ENCODE results near the gene DLG2. TPM values are rescaled to one million over a fixed set of nuclear protein-coding genes. Genes with fewer than 3 reads are reported as not detected.
"Not testable (repeated sequence)": the region's sequence is repeated elsewhere in the genome, so short reads cannot be mapped to it uniquely, and the experiment has no call there.

Gene DLG2
- 10 to 100 TPM in 2 of 3 donors, 1 to 10 TPM in 1; 9.9 to 11.8 (median 10.1) TPM for polyA plus RNA-seq (ENCODE audit: insufficient read length in 3 of 3)
- long read RNA-seq, donor 1, partial matches to known transcripts: 68 of 109 reads
- long read RNA-seq, donor 1, other reads (novel, unspliced or antisense): 41 of 109 reads
- long read RNA-seq, donor 2: 0 reads
- long read RNA-seq, donor 3: 0 reads
- long read RNA-seq, donor 4, partial matches to known transcripts: 39 of 90 reads
- long read RNA-seq, donor 4, other reads (novel, unspliced or antisense): 51 of 90 reads
- long read RNA-seq, donor 5: 0 reads
- long read RNA-seq, donor 6, partial matches to known transcripts: 0 of 1 reads
- long read RNA-seq, donor 6, other reads (novel, unspliced or antisense): 0 of 1 reads
- long read RNA-seq, donor 7: 0 reads
- long read RNA-seq, donor 8: 0 reads
- long read RNA-seq, donor 9, partial matches to known transcripts: 23 of 48 reads
- long read RNA-seq, donor 9, other reads (novel, unspliced or antisense): 25 of 48 reads
- long read RNA-seq, donor 10: 0 reads
- long read RNA-seq, donor 11: 0 reads
- long read RNA-seq, donor 12: 0 reads
- long read RNA-seq, donor 13: 0 reads
- long read RNA-seq, donor 14: 0 reads
- long read RNA-seq, donor 15: 0 reads
- long read RNA-seq, donor 16, partial matches to known transcripts: 91 of 214 reads
- long read RNA-seq, donor 16, other reads (novel, unspliced or antisense): 123 of 214 reads

DNA sequence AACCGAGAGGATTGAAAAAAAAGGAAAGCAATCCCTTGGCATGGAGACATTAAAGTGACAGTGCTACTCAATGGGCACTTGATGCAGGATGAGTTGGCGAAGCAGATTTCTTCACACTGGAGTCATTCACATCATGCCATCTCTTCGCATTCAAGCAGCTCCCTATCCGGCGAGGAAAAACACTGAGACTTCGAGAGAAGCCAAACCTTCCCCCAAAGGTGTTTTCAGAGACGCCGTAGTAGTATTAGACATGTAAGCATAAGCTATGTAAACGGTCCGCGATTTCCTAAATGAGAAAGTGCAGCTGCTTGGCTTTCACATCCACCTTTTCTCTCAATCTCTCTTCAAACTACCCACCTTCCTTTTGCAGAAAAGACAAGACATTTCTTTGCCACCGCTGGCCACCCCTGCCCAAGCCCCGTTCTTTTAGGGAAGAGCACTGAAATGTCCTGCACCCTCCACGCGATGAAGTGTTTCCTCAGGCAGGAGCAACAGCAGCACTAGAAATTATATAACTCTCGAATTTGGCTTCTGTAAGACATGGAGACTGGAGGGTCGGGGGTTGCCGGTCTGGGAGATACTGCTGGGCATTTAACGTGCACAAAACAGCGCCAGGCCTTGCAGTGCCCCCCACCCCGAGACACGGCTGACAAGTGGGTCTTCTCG, at the start of gene DLG2:
TSS of gene DLG2 (minus strand) at position 13 of the 666 bp plus-strand sequence.
- peak in 3 of 11 donors; percentile 23 to 47 (median 24) for DNase-seq (ENCODE audit: extremely low read depth in 1 of 11, low read depth in 9 of 11, low spot score in 4 of 11)

DNA sequence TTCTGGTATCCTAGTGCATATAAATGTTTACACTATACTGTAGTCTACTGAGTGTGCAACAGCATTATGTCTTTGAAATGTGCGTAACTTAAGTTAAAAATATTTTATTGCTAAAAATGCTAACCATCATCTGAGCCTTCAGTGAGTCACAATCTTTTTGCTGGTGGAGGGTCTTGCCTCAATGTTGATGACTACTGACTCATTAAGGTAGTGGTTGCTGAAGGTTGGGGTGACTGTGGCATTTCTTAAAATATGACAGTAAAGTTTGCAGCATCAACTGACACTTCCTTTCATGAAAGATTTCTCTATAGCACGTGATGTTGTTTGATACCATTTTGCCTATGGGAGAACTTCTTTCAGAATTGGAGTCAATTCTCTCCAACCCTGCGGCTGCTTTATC, 46.2 kb upstream of the DLG2 start:
- DNase-seq (ENCODE audit: extremely low read depth in 1 of 11, low read depth in 9 of 11, low spot score in 4 of 11): no peak

DNA sequence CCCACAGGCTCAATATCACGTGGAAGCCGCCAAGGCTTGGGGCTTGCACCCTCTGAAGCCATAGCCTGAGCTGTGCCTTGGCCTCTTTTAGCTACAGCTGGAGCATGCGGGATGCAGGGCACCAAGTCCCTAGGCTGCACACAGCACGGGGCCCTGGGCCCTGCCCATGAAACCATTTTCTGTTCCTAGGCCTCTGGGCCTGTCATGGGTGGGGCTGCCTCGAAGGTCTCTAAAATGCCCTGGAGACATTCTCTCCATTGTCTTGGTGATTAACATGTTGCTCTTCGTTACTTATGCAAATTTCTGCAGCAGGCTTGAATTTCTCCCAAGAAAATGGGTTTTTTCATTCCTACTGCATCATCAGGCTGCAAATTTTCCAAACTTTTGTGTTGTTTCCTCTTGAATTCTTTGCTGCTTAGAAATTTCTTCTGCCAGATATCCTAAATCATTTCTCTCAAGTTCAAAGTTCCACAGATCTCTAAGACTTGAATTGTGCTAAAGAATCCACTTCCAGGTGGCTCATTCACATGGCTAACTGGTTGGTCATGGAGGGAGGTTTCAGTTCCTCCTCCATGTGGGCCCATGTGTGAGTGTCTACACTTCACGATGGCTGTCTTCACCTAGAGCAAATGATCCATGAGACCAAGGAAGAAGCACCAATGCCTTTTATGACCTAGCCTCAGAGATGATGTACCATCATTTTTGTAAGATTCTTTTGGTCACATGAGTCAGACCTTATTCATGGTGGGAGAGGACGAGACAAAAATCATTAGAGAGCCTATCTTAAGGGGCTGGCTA, 45.2 kb upstream of the DLG2 start:
- DNase-seq (ENCODE audit: extremely low read depth in 1 of 11, low read depth in 9 of 11, low spot score in 4 of 11): no peak

DNA sequence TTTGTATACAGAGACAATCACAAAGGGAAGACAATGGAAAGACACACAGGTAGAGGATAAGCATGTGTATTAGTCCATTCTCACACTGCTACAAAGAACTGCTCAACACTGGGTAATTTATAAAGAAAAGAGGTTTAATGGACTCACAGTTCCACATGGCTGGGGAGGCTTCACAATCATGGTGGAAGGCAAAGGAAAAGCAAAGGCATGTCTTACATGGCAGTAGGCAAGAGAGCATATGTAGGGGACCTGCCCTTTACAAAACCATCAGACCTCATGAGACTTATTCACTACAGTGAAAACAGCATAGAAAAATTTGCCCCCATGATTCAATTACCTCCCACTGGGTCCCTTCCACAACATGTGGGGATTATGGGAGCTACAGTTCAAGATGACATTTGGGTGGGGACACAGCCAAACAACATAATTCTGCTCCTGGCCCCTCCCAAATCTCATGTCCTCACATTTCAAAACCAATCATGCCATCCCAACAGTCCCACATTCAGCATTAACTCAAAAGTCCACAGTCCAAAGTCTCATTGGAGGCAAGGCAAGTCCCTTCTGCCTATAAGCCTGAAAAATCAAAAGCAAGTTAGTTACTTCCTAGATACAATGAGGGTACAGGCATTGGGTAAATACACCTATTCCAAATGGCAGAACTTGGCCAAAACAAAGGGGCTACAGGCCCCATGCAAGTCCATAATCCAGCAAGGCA, 44.0 kb upstream of the DLG2 start:
- not testable (repeated sequence) for DNase-seq (ENCODE audit: extremely low read depth in 1 of 11, low read depth in 9 of 11, low spot score in 4 of 11)

DNA sequence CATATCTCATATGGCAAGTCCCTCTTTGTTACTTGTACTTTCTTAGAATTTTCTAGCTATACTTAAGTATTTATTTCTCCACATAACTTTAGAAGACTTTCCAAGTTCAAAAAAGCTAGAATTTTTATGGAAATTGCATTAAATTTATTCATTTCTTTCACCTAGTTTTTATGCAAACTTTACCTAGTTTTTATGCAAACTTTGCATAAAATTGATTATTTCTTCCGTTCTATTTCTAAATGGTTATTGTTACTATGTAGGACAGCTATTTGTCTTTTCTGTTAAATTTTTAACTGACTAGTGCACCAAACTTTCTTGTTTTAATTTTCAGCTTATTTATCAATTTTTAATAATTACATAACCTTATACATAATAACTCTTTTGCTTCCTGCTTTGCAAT, 41.0 kb upstream of the DLG2 start:
- no peak for DNase-seq (ENCODE audit: extremely low read depth in 1 of 11, low read depth in 9 of 11, low spot score in 4 of 11)

DNA sequence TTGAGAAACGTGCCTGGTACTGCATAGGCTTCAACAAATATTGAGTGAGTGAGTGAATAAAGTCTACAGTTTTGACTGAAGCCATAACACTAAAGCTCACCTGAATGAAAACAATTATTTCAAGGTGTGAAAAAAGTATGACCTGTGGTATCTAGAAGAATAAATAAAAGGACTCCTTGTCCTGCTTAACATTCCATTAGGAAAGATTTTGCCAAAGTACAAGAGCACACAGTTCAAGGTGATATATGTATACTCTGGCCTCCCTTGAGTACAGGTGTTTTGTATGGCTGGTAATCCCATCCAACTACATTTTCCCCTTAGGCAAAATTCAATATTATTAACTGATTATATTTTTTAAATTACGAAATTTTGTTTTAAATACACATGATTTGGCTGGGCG, 39.5 kb upstream of the DLG2 start:
- DNase-seq (ENCODE audit: extremely low read depth in 1 of 11, low read depth in 9 of 11, low spot score in 4 of 11): no peak

DNA sequence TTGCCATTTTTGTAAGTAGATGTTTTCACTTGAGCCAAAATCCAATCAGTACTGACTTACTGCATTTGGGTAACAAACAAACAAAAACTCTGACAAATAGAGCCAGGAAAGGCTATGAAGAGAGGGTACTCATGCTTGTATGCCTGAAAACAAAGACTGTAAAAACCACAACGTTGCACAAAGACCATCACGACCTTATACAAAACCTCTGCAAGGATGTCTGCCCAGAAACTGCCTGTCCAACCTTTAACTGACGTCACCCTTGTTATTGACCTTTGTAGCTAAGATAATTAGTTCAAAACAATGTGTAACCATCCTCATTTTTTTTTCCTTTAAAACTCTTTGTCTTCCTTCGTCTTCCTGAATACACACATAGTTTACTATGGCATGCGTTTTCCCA, 38.6 kb upstream of the DLG2 start:
- DNase-seq (ENCODE audit: extremely low read depth in 1 of 11, low read depth in 9 of 11, low spot score in 4 of 11): no peak

DNA sequence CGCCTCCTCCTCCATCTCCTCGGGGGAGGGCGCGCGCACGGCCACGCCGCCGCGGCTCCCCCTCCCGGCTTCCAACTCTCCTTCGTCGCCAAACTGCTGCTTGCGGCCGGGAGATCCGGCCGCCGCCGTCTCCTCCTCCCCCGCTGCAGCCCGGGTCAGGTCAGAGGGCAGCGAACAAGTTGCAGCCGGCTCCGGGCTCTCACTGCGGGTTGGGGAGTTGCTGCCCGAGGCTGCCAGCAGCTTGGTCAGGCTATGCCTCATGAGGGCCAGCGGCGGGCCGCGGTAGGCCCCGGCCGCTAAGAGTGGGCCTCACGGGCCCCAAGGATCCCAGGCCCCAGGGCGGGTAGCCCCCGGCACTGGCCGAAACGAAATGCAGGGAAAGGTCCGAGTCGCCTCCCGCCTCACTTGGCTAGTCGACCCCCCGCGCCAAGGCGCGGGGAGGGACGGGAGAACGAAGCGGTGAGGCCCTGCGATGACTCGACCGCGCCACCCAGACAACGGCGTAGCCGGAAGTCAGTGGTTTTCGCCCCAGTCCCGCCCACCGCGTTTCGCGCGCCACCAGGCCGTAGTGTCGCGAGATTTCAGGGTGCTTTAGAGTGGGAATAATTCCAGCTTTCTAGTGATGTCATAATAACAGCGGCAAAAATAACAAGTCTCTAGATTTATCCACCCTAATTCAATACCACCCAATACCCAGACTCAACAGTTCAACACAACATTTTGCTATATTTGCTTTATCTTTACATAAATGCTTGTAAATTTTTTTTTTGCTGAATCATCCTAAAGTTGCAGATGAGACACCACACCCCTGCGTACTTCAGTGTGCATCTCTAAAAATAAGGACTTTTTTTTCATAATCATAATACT, 37.7 kb upstream of the DLG2 start, which contains the start of gene CREBZF:
TSS of gene CREBZF (minus strand) at position 515 of the 867 bp plus-strand sequence. CDS start at position 261, 254 bp downstream.
- peak; percentile 88 to 95 (median 93) for DNase-seq (ENCODE audit: extremely low read depth in 1 of 11, low read depth in 9 of 11, low spot score in 4 of 11)

DNA sequence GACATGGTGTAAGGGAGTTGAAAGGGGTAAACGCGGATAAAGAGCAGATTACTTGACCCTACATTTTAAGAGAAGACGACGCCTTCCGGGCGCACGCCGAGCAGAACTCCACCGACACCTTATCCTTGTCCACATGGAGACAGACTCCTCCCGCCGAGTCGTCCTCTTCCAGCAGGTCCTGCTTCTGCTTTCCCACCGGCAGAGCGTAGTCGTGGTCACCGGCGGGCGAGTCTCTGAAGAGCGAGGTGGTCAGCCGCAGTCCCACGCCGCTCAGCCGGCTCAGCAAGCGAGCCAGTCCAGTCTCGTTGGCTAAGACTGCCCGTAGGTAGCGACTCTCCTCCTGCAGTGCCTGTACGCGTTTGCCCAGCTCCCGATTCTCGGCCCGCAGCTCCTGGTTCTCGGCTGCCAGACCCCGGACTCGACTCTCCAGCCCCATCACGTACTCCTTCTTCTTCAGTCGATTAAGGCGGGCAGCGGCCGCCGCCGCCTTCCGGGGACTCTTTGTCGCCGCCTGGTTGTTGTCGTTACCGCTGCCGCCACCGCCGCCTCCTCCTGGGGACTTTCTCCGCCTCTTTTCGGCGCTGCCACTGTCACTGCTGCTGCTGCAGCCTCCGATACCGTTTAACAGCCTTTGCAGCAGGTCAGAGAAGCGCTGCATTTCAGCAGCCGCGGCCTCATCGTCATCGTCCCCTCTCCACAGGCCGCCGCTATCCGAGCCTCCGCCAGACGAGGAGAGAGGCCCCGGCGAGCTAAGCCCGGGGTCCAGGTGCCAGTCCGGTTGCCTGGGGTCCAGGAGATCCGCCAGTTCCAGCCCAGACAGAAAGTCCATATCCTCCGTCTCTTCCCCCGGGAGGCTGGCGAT, 36.8 kb upstream of the DLG2 start:
- DNase-seq (ENCODE audit: extremely low read depth in 1 of 11, low read depth in 9 of 11, low spot score in 4 of 11): peak in 9 of 11 donors; percentile 68 to 77 (median 71)

DNA sequence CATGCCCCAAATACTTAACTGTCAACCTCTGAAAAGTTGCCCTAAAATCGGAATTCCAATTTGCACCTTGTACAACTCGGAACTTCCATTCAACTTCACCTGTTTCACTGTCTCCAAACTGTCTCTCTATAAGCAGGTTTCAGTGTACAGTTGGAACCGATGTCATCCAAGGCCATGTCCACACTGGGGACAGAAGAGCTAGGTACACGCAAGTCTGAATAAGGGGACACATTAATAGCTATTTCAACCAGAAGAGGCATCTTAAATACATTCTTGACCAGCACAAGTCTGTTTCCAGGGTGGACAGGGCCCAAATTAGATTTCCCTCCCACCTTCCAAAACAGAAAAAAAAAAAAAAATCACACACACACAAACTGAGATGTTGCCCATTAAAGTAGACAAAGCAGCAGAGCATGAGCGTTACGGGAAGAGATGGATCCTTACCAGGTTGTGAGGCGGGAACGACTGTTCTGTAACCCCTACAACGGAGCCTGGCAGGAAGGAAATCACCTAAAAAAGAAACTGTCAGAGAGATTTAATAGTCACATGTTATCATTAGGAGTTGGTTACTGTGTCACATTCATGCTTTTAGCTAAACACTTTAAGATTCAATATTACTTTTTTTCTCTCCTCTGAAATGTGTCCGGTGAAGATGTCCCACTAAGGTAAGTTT, 36.1 kb upstream of the DLG2 start:
- DNase-seq (ENCODE audit: extremely low read depth in 1 of 11, low read depth in 9 of 11, low spot score in 4 of 11): no peak

DNA sequence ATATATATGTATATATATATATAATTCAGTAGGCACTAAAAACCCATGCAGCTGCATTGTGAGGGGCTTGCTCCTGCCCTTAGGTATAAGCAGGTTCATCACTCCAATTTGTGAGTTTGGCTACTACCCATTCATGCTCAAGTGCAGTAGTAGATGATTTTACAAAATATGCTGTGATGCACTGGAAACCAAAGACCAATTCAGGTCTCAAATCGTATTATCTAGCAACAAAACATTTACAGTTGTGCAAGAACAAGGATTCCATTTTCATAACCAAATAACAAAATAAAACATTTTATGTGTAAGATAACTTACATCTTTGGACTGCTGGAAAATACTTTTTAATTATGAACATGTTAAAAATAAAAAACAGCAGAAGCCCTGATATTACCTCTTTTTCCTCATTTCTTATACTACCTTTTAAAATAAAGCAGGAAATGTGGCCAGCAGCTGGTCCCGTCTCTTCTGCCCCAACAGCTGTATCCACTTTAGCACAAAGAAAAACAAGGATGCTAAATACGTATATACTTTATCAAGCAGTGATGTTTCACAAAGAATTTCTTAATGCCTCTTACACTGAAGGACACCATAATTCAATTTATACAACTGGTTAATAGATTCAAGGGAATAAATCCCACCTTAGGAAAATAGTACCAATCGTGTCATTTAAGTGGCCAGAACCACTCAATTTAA, 35.0 kb upstream of the DLG2 start:
- DNase-seq (ENCODE audit: extremely low read depth in 1 of 11, low read depth in 9 of 11, low spot score in 4 of 11): no peak

DNA sequence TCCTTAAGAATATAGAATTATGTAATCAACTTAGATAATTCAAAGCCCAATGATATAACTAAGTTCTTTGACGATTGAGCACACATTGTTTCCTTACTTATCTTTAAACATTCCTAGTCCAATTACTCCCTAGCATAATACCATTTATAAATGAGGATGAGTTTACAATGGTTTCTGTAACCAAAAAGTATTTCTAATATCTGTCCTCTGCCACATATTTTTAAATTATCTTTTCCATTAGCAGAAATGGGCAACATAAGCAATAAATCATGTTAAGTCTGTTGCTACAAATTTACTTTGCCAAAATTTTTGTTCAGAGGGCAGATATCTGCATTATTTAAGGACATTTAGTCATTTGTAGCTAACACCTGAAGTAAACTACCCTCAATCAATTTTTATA, 31.0 kb upstream of the DLG2 start:
- no peak for DNase-seq (ENCODE audit: extremely low read depth in 1 of 11, low read depth in 9 of 11, low spot score in 4 of 11)

DNA sequence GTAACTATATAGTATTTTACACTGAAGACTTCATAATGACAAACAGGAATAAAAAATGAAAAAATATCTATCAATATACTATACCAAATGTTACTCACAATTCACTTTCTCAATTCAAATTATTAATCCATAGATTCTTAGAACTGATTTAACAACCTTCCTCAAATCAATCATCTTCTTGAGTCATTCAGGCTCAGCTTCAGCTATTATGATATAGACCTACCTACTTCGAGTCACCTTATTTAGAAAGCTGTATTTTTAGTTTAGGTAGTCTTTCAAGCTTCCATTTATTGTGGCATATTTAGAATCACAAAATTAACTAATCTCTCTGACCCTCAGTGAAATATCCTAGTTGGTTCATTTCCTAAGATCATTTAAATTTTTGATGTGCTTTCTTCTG, 29.6 kb upstream of the DLG2 start:
- DNase-seq (ENCODE audit: extremely low read depth in 1 of 11, low read depth in 9 of 11, low spot score in 4 of 11): no peak

DNA sequence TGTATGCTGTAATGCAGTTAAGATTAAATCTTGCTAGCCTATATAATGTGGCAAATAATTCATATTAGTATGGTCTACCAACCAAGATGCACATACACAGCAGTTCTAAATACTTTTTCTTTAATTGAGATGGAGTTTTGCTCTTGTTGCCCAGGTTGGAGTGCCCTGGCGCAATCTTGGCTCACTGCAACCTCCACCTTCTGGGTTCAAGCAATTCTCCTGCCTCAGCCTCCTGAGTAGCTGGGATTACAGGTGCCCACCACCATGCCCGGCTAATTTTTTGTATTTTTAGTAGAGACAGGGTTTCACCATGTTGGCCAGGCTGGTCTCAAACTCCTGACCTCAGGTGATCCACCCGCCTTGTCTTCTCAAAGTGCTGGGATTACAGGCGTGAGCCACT, 27.2 kb upstream of the DLG2 start:
- DNase-seq (ENCODE audit: extremely low read depth in 1 of 11, low read depth in 9 of 11, low spot score in 4 of 11): not testable (repeated sequence)

DNA sequence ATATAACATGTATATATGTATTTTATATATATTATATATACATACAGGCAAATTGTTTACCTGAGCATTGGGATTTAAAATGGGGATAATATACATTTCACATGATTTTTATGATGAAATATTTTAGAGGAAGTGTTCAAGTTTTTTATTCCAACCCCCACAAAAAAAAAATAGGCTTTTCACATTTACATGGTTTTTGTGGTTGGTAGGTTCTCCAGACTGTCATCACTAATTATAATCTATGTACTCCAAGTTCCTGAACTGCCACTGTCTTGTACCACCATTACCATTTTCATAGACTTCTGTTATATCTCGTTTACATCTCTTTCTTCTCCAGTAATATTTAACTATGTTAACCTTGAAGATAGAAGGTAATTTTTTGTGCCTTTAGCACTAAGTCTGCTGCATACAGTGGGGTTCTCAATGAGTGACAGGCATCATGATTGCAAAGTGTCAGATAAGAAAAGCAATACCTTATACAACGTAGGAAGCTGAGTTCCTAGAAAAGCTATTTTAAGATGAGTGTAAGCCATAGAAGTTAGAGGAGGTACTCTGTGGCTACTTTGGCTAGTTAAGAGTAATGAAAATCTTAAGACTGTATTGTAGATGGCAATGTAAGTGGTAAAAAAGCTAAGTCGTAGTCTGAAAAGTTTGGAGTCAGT, 25.8 kb upstream of the DLG2 start:
- no peak for DNase-seq (ENCODE audit: extremely low read depth in 1 of 11, low read depth in 9 of 11, low spot score in 4 of 11)
